NCI-H526 treated with DMSO at 0.1 percent for 48 hours (cell line): ENCODE data around the gene KLHL5.
"Not testable (repeated sequence)": the region's sequence is repeated elsewhere in the genome, so short reads cannot be mapped to it uniquely, and the experiment has no call there.

Experiments
- DNase-seq: peaks from one replicate; lab custom pipeline; 2025; lab: John Stamatoyannopoulos, UW

The KLHL5 gene, protein sequence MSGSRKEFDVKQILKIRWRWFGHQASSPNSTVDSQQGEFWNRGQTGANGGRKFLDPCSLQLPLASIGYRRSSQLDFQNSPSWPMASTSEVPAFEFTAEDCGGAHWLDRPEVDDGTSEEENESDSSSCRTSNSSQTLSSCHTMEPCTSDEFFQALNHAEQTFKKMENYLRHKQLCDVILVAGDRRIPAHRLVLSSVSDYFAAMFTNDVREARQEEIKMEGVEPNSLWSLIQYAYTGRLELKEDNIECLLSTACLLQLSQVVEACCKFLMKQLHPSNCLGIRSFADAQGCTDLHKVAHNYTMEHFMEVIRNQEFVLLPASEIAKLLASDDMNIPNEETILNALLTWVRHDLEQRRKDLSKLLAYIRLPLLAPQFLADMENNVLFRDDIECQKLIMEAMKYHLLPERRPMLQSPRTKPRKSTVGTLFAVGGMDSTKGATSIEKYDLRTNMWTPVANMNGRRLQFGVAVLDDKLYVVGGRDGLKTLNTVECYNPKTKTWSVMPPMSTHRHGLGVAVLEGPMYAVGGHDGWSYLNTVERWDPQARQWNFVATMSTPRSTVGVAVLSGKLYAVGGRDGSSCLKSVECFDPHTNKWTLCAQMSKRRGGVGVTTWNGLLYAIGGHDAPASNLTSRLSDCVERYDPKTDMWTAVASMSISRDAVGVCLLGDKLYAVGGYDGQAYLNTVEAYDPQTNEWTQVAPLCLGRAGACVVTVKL

DNA sequence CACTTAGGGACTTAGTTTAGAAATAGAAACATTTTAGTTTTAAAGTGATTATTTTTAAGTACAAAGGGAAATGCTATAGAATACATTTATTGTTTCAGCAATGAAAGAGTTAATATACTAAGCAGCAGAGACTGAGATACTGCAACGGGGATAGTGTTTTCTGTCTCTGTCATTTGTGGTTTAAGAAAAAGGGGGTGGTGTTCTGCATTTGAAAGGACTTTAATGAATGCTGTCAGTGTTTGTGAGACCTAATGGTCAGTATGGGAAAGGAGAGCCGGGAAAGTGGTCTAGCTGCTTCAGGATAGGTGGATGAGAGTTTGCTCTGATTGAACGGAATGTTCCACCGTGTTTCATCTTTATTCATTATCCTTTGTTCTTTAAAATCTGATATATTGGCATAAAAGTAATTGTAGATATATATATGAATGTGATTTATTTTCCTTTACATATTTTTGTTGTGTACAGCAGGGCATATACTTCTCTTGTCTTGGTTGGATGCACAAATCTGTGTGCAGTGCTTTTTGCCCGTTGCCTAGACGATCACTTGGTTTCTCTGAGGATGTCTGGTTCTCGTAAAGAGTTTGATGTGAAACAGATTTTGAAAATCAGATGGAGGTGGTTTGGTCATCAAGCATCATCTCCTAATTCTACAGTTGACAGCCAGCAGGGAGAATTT lies at the start of gene KLHL5:
TSS of gene KLHL5 (plus strand) at position 139 of the 676 bp plus-strand sequence. CDS start at position 560, 421 bp downstream.
- no peak for DNase-seq

DNA sequence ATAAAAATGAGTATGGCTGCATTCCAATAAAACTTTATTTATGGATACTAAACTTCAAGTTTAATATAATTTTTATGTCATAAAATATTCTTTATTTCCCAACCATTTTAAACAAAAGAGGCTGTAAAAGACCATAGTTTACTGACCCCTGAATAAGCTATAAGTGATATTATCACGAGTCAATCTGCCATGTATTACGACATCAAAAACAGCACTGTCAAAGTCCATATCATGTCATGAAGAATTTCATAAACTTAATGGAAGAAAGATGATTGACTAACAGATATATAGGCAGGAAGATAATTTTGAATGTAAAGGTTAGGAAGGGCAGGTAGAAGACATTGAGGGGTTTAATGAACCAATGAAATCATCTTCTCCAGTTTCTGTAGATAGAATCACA lies 48.0 kb upstream of the KLHL5 start:
- DNase-seq, result no peak

DNA sequence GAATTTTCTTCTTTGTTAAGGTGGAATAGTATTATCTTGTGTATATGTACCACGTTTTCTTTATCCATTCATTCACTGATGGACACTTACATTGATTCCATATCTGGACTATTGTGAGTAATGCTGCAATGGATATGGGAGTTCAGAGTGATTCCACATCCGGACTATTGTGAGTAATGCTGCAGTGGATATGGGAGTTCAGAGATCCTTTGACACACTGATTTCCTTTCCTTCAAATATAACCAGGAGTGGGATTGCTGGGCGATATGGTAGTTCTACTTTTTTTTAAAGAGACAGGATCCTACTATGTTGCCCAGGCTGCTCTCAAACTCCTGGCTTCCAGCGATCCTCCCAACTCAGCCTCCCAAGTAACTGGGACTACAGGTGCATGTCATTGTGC lies 41.9 kb upstream of the KLHL5 start:
- no peak for DNase-seq

DNA sequence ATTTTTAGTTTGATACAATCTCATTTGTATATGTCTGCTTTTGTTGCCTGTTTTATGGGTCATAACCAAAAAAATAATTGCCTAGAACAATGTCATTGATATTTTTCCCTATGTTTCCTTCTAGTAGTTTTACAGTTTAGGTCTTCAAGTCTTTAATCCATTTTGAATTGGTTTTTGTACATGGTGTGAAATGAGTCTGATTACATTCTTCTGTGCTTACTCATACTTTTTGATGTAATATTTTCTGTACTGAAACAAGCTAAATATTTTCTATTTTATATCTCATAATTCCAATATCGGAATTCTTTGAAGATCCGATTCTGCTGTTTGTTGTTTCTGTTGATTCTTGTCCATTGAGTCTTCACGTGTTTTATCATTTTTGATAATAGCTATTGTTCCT lies 40.4 kb upstream of the KLHL5 start:
- DNase-seq, result no peak

DNA sequence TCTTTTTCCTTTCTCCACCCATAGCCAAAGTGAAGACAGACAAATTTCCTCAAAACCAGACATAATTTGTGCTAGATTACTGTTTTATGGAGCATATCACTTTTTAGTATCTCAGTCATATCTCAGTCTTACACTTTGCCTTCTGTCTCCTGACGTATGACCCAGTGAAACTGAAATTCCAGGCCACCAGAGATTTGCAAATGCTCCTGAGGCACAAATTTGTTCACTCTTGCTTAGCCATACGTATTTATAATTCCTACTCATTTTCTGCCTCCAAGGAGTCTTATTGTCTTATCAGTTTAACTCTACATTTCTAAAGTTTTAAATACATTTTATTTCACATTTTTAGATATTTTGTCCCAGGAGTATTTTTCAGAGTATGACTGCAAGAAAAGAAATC lies 39.8 kb upstream of the KLHL5 start:
- no peak for DNase-seq

DNA sequence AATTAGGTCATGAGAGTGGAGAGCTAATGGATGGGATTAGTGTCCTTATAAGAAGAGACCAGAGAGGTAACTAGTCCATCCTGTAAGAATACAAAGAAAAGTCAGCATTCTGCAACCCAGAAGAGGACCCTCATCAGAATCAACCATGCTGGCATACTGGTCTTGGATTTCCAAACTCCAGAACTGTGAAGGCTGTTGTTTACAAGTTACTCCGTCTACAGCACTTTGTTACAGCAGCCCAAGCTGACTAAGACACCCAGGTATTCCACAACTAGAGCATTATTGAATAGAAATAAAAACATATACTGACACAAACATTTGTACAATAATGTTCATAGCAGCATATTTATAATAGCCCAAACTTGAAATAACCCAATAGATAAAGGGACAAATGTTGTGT lies 39.0 kb upstream of the KLHL5 start:
- no peak for DNase-seq

DNA sequence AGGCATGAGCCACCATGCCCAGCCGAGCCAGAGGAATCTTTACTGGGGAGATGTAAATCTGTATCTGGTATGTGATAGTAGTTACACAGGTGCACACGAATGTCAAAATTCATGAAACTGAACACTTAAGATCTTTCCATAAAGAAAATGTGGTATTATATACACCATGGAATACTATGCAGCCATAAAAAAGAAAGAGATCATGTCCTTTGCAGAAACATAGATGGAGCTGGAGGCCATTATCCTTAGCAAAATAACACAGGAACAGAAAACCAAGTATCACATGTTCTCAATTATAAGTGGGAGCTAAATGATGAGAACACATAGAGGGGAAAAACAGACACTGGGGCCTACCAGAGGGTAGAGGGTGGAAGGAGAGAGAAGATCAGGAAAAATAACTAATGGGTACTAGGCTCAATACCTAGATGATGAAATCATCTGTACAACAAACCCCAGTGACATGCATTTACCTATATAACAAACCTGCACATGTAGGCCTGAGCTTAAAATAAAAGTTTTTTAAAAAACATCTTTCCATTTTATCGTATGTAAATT lies 37.6 kb upstream of the KLHL5 start:
- no peak for DNase-seq

DNA sequence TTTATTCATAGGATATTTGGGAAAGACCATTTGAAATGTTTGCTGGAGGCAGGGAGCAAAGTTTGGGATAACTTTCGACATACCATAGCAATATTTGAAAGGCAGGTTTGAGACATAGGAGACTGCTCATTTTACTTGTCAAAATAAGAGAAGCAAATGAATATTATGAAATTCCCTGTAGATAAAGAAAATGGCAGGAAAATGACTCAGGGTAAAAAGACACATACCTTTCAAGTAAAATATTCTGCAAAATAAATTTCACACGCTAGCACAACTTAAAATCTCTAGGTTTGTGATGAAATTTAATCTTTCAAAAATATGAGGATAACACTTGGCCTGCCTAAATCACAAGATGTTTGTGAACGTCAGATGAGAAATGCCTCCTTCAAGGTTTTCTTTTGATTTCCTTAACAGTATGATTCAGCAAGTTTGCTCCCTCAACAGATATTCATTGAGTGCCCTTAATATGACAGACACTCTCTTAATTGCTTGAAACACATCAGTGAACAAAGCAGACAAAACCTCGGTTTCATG lies 36.4 kb upstream of the KLHL5 start:
- DNase-seq, result no peak

DNA sequence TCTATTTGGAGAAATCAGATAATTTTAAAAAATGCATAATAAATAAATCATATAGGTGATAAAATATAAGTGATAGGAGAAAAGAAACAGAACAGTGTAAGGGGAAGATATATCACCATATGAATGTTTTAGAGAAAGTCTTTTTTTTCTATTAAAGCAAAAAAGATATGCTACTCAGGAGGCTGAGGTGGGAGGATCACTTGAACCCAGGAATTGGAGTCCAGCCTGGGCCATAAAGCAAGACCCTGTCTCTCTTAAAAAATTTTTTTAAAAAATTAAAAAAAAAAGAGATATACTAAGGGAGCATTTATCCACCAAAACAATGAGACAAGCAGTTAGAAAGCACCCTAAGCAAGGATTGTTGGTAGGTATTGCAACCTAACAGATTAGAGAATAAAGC lies 35.9 kb upstream of the KLHL5 start:
- no peak for DNase-seq

DNA sequence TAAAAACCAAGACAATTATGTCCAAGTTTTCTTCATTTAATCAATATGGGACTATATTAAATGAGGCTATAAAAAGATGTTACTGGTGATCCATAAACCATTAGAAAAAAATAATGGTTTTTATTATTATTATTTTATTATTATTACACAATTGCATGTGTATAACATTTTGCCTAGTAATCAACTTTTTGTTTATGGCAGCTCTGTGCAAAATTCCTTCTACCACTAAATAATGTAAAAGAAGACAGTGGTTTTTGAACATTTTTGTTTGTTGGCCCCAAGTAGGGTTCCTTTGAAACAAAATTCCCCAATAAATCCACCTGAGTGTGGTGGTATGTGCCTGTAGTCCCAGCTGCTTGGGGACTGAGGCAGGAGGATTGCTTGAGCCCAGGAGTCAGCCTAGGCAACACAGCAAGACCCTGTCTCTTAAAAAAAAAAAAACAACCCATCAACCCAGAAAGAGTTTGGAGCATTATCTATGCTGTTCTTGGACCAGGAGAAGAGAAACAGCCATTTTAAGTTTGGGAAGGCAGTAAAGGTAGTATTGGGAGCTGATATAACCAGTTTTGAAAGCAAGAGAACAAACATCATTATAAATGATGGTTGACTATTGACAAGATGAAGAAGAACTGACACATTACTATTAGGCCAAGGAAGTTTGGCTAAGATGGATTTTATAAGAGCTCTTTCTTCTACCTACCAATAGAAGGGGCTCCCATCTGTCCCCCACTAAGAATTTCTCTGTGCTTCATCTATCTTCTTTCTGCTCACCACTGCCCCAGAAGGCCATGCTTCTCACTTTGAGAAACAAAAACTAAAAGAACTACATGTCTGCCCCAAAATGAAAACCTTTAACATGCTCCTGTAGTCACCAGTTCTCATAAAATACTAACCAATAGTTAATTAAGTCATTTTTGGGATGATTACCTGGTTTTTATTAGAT lies 32.0 kb upstream of the KLHL5 start:
- DNase-seq, result no peak

DNA sequence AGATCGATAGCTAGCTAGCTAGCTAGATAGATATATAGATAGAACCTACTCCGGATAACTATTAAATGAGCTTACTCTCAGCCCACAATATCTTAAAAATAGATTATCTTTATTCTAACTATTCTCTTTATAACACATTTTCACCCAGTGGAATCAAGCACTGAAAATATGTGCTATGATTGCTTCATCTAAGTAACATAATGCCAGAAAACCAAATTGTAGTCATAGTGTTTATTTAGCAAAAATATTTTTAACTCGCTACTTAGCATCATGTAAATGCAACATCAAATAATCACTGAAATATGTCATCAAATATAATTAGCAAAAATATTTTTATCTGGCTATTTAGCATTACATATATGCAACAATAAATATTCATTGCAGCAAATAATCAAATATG lies 31.3 kb upstream of the KLHL5 start:
- no peak for DNase-seq

DNA sequence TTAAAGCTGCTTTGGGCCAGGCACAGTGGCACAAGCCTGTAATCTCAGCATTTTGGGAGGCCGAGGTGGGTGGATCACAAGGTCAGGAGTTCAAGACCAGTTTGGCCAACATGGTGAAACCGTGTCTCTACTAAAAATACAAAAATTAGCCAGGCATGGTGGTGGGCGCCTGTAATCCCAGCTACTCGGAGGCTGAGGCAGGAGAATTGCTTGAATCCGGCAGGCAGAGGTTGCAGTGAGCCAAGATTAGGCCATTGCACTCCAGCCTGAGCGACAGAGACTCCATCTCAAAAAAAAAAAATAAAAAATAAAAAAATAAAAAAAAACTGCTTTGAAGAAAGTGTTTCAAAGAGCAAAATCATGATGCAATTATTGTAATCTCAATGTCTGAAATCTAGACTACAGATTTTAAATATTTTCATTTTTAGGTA lies 30.4 kb upstream of the KLHL5 start:
- DNase-seq, result not testable (repeated sequence)

DNA sequence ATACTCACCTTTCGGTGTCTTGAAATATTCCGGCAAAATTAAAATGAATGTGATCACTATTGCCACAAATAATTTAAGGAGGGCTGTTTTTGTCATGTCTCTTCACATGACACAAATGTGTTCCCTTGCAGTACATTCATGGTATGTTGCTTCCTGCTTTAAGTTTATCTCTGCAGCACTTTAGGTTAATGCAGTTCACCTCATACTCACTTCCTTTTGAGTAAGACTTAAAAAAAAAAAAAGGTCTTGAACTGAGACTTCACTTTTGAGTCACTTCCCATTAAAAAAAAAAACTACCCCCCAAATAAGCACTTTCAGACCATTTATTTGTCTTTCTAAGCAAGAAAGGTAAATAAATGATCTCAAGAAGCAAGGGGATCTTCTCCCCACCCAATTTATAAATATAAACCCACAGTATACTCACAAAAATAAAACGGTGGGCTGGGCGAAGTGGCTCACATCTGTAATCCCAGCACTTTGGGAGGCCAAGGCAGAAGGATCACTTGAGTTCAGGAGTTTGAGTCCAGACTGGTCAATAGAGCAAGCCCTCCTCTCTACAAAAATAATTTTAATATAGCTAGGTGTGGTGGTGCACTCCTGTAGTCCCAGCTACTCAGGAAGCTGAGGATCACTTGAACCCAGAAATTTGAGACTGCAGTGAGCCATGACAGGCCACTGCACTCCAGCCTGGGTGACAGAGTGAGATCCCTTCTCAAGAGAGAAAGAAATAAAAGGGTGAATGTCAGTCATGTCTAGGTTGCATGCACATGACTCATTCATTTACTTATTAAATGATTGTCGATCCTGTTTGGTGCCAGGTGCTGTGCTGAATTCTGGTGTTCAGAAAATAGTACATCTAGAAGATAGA lies 29.6 kb upstream of the KLHL5 start, which contains the start of gene TMEM156:
TSS of gene TMEM156 (minus strand) at position 192 of the 868 bp plus-strand sequence. CDS start at position 96, 96 bp downstream.
- DNase-seq, result no peak

DNA sequence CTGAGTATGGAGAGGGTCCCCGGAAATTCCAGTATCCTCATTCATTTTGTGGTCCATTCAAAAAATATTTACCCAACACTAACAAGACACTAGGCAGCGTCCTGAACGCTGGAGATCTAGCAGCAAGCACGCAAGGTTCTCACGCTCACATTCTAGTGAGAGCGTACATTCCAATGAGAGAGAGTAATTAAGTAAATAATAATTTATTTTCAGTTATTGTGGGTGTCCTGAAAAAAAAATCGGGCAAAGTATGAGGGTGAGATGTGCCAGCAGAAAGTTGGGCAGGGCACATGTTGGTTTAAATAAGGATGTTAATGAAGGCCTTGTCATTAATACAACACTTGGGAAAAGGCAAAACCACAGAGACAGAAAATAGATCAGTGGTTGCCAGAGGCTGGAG lies 25.9 kb upstream of the KLHL5 start:
- no peak for DNase-seq

DNA sequence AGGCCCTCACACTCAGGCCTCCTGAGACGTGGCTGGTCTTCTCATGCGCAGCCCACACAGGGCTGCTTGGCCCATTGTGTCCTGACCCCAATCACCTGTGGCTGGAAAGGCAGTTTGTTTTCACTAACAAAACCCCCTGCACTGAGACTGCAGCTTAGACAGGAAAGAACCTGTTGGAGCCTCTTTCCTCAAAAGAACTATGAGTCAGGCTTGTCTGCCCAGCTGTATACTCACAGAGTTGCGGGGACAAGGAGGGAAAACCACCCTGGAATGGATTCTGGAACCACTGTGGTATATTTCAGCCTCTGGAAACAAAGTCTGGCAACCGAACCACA lies 24.6 kb upstream of the KLHL5 start:
- DNase-seq, result no peak

DNA sequence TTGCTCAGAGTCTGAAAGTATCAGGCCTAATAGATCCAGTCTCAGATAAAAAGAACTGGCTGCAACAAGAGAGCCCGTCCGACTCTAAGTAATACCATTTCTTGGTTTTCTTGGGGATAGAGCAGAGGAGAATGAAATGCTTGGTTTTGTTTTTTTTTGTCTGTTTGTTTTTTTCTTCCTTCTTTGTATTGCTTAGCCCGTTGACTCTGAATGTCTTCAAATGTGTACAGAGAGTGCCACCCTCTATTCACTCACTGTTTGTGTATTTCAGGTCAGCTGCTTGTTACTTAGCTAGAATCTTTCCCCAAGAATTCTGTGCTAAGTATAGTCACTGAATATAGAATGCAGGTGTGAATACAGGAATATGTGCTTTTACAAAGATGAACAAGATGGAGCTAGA lies 24.1 kb upstream of the KLHL5 start:
- DNase-seq, result no peak

DNA sequence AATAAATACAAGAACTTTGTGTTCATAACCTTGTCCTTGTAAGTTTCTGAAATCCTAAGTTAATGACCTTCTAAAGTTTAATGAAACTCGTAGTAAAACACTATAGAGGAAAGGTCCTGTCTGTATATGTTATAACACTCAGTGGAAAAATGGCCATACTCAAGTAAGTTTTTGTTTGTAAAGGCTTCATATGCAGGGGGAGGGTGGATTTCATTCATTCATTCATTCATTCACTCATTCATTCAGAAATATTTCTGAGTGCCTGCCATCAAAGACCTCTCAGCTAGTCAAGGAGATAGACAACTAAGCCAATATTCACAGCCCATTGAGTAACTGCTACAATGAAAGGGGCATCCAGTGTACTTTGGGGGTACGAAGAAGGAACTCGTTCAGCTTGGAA lies 22.9 kb upstream of the KLHL5 start:
- DNase-seq, result no peak

DNA sequence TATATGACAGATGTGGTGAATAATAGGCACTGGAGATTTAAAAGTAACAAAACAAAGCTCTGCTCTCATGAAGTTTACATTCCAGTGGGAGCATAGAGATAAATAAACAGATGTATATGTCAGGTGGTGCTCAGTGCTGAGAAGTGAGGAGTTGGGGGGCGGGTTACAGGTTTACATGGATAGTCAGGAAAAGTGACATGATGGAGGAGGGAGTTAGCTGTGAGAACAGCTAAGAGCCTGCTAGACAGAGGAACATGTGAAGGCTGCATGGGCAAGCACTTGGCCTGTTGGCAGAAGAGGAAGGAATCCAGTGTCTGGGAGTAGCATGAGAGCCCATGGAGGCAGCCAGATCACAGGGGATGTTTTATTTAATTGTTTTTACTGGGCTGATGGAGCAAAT lies 19.7 kb upstream of the KLHL5 start:
- no peak for DNase-seq

DNA sequence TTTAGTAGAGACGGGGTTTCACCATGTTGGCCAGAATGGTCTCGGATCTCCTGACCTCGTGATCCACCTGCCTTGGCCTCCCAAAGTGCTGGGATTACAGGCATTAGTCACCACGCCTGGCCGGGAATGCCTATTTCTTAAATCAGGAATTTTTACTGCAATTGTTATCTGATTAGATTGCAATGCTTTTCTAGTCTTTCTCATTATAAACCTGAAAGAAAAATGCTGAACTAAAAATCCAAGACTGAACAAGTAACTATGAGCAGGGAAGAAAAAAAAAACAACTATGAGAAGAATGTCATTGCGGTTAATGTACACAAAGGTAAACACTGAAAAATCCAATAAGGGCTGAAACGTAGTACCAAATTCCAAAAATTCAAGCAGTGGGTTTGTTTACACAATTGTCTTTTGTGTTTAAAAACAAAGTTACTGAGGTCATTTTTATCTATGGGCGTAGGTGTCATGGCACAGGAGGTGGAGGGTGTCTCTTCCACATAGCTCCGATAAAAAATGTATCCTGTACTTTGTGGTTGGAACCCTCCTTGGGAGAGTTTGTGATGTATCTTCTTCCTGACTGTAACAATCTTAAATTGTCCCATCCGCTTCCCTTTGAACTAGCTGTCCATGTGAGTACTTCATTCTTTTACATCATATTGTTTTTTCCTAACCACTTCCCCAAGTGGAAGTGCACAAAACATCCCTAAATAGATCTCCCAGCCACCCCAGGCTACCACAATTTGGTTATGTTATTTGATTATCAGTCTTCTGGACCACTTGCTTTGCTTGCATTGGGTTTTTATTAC lies 18.8 kb upstream of the KLHL5 start:
- no peak for DNase-seq
